ENCODE data around the gene ZBTB18. TPM values are rescaled to one million over a fixed set of nuclear protein-coding genes. Genes with fewer than 3 reads are reported as not detected.

The ZBTB18 gene
- polyA plus RNA-seq, 1 donor from 2014 or later = 30.6 TPM

DNA sequence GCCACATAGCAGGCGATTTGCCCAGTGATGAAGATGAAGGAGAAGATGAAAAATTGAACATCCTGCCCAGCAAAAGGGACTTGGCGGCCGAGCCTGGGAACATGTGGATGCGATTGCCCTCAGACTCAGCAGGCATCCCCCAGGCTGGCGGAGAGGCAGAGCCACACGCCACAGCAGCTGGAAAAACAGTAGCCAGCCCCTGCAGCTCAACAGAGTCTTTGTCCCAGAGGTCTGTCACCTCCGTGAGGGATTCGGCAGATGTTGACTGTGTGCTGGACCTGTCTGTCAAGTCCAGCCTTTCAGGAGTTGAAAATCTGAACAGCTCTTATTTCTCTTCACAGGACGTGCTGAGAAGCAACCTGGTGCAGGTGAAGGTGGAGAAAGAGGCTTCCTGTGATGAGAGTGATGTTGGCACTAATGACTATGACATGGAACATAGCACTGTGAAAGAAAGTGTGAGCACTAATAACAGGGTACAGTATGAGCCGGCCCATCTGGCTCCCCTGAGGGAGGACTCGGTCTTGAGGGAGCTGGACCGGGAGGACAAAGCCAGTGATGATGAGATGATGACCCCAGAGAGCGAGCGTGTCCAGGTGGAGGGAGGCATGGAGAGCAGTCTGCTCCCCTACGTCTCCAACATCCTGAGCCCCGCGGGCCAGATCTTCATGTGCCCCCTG is 3.3 kb downstream of the ZBTB18 start:
- H3K27ac ChIP-seq (ENCODE audit: low read length) = no peak overlapping the region
- H4K20me1 ChIP-seq (ENCODE audit: insufficient read depth) = no peaks in the 10 kb centered on the region
- peaks cover 8% of the 10 kb centered on the region for H3K36me3 ChIP-seq (ENCODE audit: insufficient read depth, low read length)
- H3K9ac ChIP-seq (ENCODE audit: low read length) = no peak overlapping the region
- no peak overlapping the region for H2AFZ ChIP-seq (ENCODE audit: low read depth, low read length)
- no peaks in the 10 kb centered on the region for H3K9me2 ChIP-seq (ENCODE audit: insufficient read depth, low read length)
- no peaks in the 10 kb centered on the region for H3K27me3 ChIP-seq (ENCODE audit: insufficient read depth, low read depth, low read length)
- H3K79me2 ChIP-seq (replicated peaks; ENCODE audit: insufficient read depth, low read length) = peaks cover 76% of the 10 kb centered on the region
- no peak for TF ChIP-seq EZH2 (IDR thresholded peaks at IDR 0.05; ENCODE audit: borderline replicate concordance, insufficient read depth, low read length, poor library complexity, severe bottlenecking)
- TF ChIP-seq POLR2AphosphoS5 (IDR thresholded peaks at IDR 0.05) = no peak
- H3F3A ChIP-seq (ENCODE audit: insufficient read depth, low read length, poor library complexity, severe bottlenecking) = peaks cover 12% of the 10 kb centered on the region
- no peak overlapping the region for H3K4me2 ChIP-seq (ENCODE audit: low read length)
- no peaks in the 10 kb centered on the region for H3K9me3 ChIP-seq (ENCODE audit: low read length)
- H3K4me3 ChIP-seq (ENCODE audit: low read length) = peak overlapping the region; percentile 78

GRCh38 chr1:244054924-244055263 is 3.8 kb downstream of the ZBTB18 start:
- no peak overlapping the region for H3K4me3 ChIP-seq (ENCODE audit: low read length)
- no peaks in the 10 kb centered on the region for H4K20me1 ChIP-seq (ENCODE audit: insufficient read depth)

GRCh38 chr1:244056577-244056976 is 5.5 kb downstream of the ZBTB18 start:
- Histone ChIP-seq H2AFZ (ENCODE audit: low read depth, low read length) (no peak overlapping the region), H3K9me2 (ENCODE audit: insufficient read depth, low read length) (no peaks in the 10 kb centered on the region), H3K9me3 (ENCODE audit: low read length) (no peaks in the 10 kb centered on the region), H3K4me3 (ENCODE audit: low read length) (peak overlapping the region; percentile 30), H3K27me3 (ENCODE audit: insufficient read depth, low read depth, low read length) (no peaks in the 10 kb centered on the region), H3K36me3 (ENCODE audit: insufficient read depth, low read length) (peaks cover 8% of the 10 kb centered on the region), H3K4me2 (ENCODE audit: low read length) (peak overlapping the region; percentile 54), H3K27ac (ENCODE audit: low read length) (no peak overlapping the region), H3F3A (ENCODE audit: insufficient read depth, low read length, poor library complexity, severe bottlenecking) (peaks cover 2% of the 10 kb centered on the region), H4K20me1 (ENCODE audit: insufficient read depth) (no peaks in the 10 kb centered on the region), H3K79me2 (replicated peaks; ENCODE audit: insufficient read depth, low read length) (peaks cover 60% of the 10 kb centered on the region), H3K9ac (ENCODE audit: low read length) (no peak overlapping the region)
- no peak for TF ChIP-seq RAD21 (conservative IDR thresholded peaks at IDR 0.05)
- TF ChIP-seq EZH2 (IDR thresholded peaks at IDR 0.05; ENCODE audit: borderline replicate concordance, insufficient read depth, low read length, poor library complexity, severe bottlenecking) = no peak
- TF ChIP-seq MXI1 (conservative IDR thresholded peaks at IDR 0.05; ENCODE audit: poor library complexity, severe bottlenecking) = no peak
- no peak for TF ChIP-seq SMC3 (conservative IDR thresholded peaks at IDR 0.05; ENCODE audit: poor library complexity)
- no peak for TF ChIP-seq POLR2AphosphoS5 (IDR thresholded peaks at IDR 0.05)
- no peak for TF ChIP-seq EP300 (conservative IDR thresholded peaks at IDR 0.05; ENCODE audit: poor library complexity, severe bottlenecking)
- TF ChIP-seq TAF1 (IDR thresholded peaks at IDR 0.05; ENCODE audit: low read depth) = no peak
- TF ChIP-seq REST (IDR thresholded peaks at IDR 0.05; ENCODE audit: borderline replicate concordance) = no peak

More at GRCh38 chr1:244054924-244055263, 3.8 kb downstream of the ZBTB18 start:
- Histone ChIP-seq H2AFZ (ENCODE audit: low read depth, low read length) (no peak overlapping the region), H3K4me2 (ENCODE audit: low read length) (no peak overlapping the region), H3K9me2 (ENCODE audit: insufficient read depth, low read length) (no peaks in the 10 kb centered on the region), H3K9me3 (ENCODE audit: low read length) (no peaks in the 10 kb centered on the region), H3K27me3 (ENCODE audit: insufficient read depth, low read depth, low read length) (no peaks in the 10 kb centered on the region), H3K9ac (ENCODE audit: low read length) (no peak overlapping the region), H3F3A (ENCODE audit: insufficient read depth, low read length, poor library complexity, severe bottlenecking) (peaks cover 8% of the 10 kb centered on the region), H3K27ac (ENCODE audit: low read length) (no peak overlapping the region), H3K36me3 (ENCODE audit: insufficient read depth, low read length) (peaks cover 8% of the 10 kb centered on the region), H3K79me2 (replicated peaks; ENCODE audit: insufficient read depth, low read length) (peaks cover 72% of the 10 kb centered on the region)
- TF ChIP-seq SMC3 (conservative IDR thresholded peaks at IDR 0.05; ENCODE audit: poor library complexity) (no peak), TAF1 (IDR thresholded peaks at IDR 0.05; ENCODE audit: low read depth) (no peak), REST (IDR thresholded peaks at IDR 0.05; ENCODE audit: borderline replicate concordance) (no peak), EZH2 (IDR thresholded peaks at IDR 0.05; ENCODE audit: borderline replicate concordance, insufficient read depth, low read length, poor library complexity, severe bottlenecking) (no peak)
